Stimulated activated naive CD8-positive, alpha-beta T cell treated with anti-CD3 and anti-CD28 coated beads, Interleukin-15, Interleukin-2, amounts not matched to agents 100 U/mL and 50 U/mL, for 24 hours (primary cell): ENCODE results near the gene TEX28.
"Not testable (repeated sequence)": the region's sequence is repeated elsewhere in the genome, so short reads cannot be mapped to it uniquely, and the experiment has no call there.

ENCODE experiments used
- ATAC-seq: fragments of 150-1000 bp; cut with Tn5 transposase; one replicate; pipeline ENCODE4 v1.10.0; 2021
- DNase-seq: peaks from one replicate; pipeline ENCODE4 v3.0.0; 2021

The TEX28 gene

GRCh38 chrX:154247377-154248045 lies 47.4 kb downstream of the TEX28 start:
- DNase-seq = not testable (repeated sequence)
- ATAC-seq = peak; percentile 99

GRCh38 chrX:154239982-154240503 lies 54.9 kb downstream of the TEX28 start:
- not testable (repeated sequence) for DNase-seq, ATAC-seq

- ATAC-seq = not testable (repeated sequence)
These were observed 55.9 kb downstream of the TEX28 start for GRCh38 chrX:154238939-154239559.

GRCh38 chrX:154233620-154234019 lies 61.3 kb downstream of the TEX28 start:
- not testable (repeated sequence) for DNase-seq, ATAC-seq

More at GRCh38 chrX:154238939-154239559, 55.9 kb downstream of the TEX28 start:
- DNase-seq = not testable (repeated sequence)

- DNase-seq, ATAC-seq: not testable (repeated sequence)
These were observed 63.5 kb downstream of the TEX28 start for GRCh38 chrX:154231443-154231842.

- not testable (repeated sequence) for ATAC-seq, DNase-seq
These were observed 68.2 kb downstream of the TEX28 start for GRCh38 chrX:154226706-154227105.

GRCh38 chrX:154225292-154225691 lies 69.6 kb downstream of the TEX28 start:
- not testable (repeated sequence) for ATAC-seq, DNase-seq
